Right kidney (tissue), 9 donors: Measurements from ENCODE around the gene RTKN.
"Not testable (repeated sequence)": the region's sequence is repeated elsewhere in the genome, so short reads cannot be mapped to it uniquely, and the experiment has no call there.

ENCODE experiments used
- DNase-seq: peaks from one replicate; pipeline ENCODE4 v3.0.0-alpha.2; 2016
- long read RNA-seq, 8 donors: transcript quantifications; one replicate each; lab custom pipeline, GENCODE V29; 2026

RTKN gene, protein sequence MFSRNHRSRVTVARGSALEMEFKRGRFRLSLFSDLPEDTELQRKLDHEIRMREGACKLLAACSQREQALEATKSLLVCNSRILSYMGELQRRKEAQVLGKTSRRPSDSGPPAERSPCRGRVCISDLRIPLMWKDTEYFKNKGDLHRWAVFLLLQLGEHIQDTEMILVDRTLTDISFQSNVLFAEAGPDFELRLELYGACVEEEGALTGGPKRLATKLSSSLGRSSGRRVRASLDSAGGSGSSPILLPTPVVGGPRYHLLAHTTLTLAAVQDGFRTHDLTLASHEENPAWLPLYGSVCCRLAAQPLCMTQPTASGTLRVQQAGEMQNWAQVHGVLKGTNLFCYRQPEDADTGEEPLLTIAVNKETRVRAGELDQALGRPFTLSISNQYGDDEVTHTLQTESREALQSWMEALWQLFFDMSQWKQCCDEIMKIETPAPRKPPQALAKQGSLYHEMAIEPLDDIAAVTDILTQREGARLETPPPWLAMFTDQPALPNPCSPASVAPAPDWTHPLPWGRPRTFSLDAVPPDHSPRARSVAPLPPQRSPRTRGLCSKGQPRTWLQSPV
- long read RNA-seq, donor 1, transcript RTKN-202 (12 exons, 2,142 nt) = major isoform, 13 of 33 reads
- long read RNA-seq, donor 1, transcript RTKN-203 (13 exons, 2,646 nt) = minor isoform, 5 of 33 reads
- long read RNA-seq, donor 1, partial matches to known transcripts = 6 of 33 reads
- long read RNA-seq, donor 1, other reads (novel, unspliced or antisense) = 0 of 33 reads
- long read RNA-seq, donor 2, partial matches to known transcripts = 22 of 31 reads
- long read RNA-seq, donor 2, other reads (novel, unspliced or antisense) = 0 of 31 reads
- long read RNA-seq, donor 3, partial matches to known transcripts = 0 of 3 reads
- long read RNA-seq, donor 3, other reads (novel, unspliced or antisense) = 0 of 3 reads
- long read RNA-seq, donor 4, transcript RTKN-202 (12 exons, 2,142 nt) = major isoform, 10 of 16 reads
- long read RNA-seq, donor 4, partial matches to known transcripts = 0 of 16 reads
- long read RNA-seq, donor 4, other reads (novel, unspliced or antisense) = 0 of 16 reads
- long read RNA-seq, donor 5, transcript RTKN-202 (12 exons, 2,142 nt) = major isoform, 11 of 41 reads
- long read RNA-seq, donor 5, partial matches to known transcripts = 25 of 41 reads
- long read RNA-seq, donor 5, other reads (novel, unspliced or antisense) = 0 of 41 reads
- long read RNA-seq, donor 6, transcript RTKN-202 (12 exons, 2,142 nt) = major isoform, 7 of 15 reads
- long read RNA-seq, donor 6, transcript RTKN-210 (3 exons, 853 nt) = minor isoform, 5 of 15 reads
- long read RNA-seq, donor 6, partial matches to known transcripts = 0 of 15 reads
- long read RNA-seq, donor 6, other reads (novel, unspliced or antisense) = 0 of 15 reads
- long read RNA-seq, donor 7, transcript RTKN-210 (3 exons, 853 nt) = minor isoform, 5 of 64 reads
- long read RNA-seq, donor 7, transcript RTKN-202 (12 exons, 2,142 nt) = major isoform, 6 of 64 reads
- long read RNA-seq, donor 7, partial matches to known transcripts = 48 of 64 reads
- long read RNA-seq, donor 7, other reads (novel, unspliced or antisense) = 0 of 64 reads
- long read RNA-seq, donor 8, partial matches to known transcripts = 0 of 11 reads
- long read RNA-seq, donor 8, other reads (novel, unspliced or antisense) = 0 of 11 reads

DNA sequence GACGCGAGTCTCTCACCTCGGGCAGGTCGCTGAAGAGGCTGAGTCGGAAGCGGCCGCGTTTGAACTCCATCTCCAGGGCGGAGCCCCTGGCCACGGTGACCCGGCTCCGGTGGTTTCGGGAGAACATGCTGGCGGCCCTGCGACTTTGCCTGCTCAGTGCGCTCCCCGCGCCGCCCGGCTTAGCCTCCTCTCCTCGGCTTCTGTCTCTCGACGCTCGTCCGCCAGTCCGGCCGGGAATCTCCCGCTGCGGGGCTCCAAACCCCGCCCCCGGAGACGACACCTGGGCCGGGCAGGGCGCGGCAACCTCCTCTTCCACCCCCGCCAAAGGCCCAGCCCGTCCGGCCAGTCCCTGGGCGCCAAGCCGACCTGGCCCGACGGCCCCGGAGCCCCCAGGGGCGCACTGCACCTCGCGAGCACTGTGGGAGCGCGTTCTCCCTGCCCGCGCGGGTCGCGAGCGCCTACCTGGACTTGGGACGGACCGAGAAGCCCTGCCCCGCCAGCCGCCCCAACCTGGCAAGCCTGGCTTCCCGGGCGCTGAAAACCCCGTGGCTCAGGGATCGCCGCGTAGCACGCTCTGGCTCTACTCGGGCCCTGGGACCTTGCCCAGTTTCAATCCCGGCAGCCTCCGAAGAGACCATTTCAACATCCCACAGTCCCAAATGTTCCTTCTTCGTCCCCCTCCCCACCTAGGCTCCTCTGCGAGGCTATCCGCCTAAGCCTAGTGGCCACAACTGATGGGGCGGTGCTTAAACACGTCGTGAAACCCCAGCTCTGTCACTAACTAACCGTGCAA, at the start of gene RTKN:
Gene RTKN (minus strand): TSS at position 248 of the 793 bp plus-strand sequence. CDS start 121 bp downstream, at position 127.
- DNase-seq = peak; percentile 85

DNA sequence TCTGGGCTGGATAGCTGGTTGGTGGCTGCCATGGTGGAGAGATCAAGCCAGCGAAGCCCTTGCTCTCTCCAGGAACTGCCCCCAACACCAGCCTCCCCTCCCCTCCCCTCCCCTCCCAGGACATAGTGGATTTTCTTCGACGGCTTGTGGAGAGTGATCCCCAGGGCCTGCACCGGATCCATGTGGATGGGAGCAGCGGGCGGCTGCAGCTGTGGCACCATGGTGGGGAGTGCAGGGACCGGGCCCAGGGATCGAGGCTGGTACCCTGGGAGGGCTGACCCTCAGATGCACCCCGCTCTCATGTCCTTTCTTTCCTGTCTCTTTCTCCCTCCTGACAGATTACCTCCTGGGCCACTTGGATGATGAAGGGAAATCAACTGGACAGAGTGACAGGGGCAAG, 48.2 kb upstream of the RTKN start:
- no peak for DNase-seq

DNA sequence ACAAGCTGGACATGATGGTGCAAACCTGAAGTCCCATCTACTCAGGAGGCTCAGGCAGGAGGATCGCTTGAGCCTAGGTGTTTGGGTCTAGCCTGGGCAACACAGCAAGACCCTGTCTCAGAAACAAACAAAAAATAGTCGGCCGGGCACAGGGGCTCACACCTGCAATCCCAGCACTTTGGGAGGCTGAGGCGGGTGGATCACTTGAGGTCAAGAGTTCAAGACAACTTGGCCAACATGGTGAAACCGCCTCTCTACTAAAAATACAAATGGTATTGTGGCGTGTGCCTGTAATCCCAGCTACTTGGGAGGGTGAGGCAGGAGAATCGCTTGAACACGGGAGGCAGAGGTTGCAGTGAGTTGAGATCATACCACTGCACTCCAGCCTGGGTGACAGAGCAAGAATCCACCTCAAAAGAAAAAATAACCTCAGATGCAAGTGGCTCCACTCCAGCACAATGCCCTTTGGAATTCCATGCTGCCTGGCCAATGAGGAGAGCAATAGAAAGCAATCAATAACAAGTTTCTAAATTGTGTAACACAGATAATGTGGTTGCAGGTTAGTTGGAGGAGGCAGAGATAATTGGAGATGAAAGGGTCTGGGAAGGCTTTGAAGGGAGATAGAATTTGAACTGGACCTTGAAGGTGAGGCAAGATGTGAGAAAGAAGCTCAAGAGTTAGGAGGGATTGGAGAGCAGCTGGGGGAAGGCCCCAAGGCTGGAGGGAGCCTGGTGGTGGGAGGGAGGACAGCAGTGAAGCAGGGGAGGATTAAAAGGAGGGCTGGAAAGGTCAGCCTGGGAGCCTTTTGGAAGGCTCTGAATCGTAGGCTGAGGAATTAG, 47.1 kb upstream of the RTKN start:
- DNase-seq = no peak

DNA sequence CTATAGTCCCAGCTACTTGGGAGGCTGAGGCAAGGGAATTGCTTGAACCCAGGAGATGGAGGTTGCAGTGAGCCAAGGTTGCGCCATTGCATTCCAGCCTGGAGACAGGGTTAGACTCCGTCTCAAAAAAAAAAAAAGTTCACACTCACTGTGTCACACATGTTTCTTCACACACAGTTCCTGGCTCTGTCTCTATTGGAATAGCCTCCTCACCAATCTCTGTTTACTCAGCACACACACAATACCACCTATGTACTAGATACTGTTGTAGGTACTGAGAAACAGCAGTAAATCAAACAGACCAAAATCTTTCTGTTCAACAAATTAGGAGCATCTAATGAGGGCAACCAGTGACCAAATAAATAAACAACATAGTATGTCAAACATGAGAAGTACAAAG, 44.4 kb upstream of the RTKN start:
- no peak for DNase-seq

DNA sequence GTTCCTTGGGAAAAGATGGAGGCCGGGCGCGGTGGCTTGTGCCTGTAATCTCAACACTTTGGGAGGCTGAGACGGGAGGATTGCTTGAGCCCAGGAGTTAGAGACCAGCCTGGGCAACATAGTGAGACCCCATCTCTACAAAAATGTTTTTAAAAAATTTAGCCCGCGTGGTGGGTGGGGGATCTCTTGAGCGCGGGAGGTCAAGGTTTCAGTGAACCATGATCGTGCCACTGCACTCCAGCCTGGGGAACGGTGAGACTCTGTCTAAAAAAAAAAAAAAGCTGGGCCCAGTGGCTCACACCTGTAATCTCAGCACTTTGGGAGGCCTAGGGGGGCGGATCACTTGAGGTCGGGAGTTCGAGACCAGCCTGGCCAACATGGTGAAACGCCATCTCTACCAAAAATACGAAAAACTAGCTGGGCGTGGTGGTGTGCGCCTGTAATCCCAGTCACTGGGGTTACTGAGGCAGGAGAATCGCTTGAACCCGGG, 42.0 kb upstream of the RTKN start:
- DNase-seq = not testable (repeated sequence)

DNA sequence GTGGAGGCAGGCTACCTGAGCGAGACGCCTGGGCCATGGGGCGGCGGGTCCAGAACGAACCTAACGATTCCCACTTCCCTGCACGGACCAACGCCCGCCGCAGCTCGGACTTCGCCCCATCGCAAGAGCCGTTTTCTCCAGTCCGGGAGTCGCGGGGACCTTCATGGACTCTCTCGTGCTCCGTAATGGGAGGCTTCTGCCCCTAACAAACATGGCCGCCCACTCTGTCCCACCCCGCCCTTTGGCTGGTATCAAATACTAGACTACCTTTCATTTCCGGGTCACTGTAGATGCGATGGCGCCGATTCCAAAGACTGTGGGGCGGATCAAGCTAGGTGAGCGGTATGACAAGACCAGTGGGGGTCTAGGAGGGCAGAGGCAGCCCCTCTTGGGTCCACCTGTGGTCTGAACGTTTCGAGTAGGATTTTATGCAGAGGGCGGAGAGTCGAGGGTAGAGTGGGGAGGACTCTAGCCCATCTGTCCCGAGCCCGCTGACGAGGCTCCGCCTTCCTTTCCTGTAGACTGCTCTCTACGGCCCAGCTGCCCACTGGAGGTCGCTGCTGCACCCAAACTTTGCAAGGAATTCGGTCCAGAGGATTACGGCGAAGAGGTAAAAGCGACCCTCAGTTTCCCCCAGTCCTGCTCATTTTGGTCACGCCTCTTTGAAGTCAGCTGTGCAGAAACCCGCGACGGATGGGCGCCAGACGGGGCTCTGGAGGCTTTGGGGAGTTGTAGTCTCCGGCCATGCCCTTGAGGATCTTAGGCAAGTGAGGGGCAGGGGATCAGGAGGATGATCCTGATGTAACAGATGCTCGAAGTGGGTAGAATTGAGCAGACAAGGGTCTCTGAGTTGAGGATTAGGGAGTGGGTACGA, 41.3 kb upstream of the RTKN start, which contains the start of the genes CCDC142 and TTC31:
Gene CCDC142 (minus strand): TSS at position 198 of the 874 bp plus-strand sequence. CDS start 161 bp downstream, at position 37.
Gene TTC31 (plus strand): TSS at position 281 of the 874 bp plus-strand sequence. CDS start 15 bp downstream, at position 296.
- DNase-seq = peak; percentile 99

DNA sequence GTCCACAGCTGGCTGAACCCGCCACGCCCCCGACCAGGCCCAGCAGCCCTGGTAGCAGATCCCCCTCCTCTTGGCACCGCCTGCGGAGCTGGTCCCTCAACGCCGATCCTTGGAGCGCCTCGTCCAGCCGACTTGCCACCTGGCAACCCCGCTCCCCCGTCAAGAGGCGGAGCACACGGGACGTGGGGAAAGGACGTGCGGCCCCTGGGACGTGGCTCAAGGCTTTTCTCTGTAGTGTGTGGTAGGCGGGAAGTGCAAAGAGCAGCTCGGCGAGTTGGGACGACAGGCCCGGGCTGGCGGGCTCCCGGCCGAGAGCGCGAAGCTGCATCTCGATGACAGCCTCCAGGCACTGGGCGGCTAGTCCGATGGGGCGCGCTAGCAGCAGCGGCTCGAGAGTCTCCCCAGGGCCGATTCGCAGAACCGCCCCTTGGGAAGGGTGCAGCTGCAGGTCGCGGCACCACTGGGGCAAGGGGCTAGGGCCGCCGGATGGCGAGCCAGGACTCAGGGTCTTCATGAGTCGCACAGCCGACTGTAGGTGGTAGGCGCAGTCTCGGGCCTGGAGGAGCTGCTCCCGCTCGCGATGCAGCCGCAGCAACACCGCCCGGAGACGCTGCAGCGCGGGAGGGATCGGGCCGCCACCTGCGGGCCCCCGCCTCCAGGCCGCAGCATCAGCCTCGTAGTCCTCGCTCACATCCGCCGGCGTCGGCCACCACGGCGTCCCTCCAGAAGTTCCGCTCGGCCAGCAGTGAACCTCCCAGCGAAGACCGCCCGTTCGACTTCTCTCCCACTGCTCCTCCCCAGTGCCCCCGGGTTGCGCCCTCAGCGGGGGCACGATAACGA, 40.4 kb upstream of the RTKN start:
- peak; percentile 94 for DNase-seq

DNA sequence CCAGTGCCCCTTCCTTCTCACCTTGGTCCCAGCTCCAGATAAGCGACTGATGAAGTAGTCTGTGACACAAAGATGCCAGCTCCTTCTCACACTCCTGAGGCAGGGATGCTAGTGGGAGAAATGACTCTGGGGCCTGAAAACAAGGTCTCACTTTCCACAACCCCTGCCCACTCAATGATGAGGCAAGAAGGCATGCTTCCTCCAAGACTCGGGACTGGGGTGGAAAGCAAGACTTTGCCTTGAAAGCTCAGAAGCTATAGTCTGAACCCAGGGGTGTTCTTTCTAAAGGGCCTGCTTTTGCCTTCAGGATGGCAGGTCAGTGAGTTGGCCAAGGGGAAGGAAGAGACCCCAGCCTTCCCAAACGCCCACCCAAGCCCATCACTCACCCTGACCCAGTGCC, 39.7 kb upstream of the RTKN start:
- no peak for DNase-seq

DNA sequence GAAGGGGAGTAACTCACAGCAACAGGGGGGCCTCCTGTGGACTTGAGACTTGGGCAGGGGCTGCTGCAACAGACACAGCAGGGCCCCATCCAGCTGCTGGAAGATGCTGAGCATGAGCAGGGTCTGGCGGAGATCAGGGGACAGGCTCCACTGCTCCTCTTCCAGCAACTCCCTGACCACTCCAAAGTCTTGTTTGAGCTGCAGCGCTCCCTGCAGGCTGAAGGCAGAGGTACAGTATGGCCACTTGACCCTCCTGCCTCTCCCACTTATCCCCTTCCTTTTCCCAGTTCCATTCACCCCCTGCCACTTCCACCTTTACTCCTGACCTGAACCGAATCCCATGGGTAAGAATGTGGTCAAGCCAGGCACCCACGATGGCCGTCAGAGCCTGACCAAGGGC, 33.2 kb upstream of the RTKN start:
- DNase-seq = no peak

DNA sequence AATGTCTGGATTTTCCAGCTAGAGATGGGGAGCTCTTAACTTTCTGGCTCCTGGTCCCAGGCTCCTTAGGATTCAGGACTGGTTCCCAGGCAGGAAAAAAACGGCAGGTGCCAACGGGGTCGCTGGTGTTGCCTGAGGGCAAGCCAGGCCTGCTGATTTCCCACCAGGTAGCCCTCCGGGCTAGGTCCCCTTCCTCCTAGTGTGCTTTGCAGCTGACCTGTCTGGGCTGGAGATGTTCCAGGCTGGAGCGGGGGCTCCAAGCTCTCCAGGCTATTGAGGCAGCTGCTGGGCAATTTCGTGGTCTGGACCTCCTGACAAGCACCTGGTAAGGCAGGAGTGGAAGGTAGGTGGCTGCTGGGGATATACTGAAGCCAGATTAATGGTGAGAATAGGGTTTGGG, 32.7 kb upstream of the RTKN start:
- DNase-seq = no peak

DNA sequence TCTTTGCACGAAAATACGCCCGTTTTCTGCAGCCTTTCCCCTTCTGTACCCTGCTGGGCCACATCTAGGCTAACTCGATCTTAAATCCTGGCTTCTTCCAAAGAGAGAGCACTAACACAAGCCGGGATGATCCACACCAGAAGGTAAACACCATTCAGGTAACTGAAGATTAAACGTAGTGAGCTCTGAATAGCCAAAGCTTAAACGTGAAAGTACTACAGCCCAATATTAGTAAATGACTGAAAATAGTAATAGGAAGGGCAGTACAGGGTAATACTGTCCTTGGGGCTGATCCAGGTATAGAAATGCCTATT, 31.2 kb upstream of the RTKN start:
- DNase-seq = no peak

DNA sequence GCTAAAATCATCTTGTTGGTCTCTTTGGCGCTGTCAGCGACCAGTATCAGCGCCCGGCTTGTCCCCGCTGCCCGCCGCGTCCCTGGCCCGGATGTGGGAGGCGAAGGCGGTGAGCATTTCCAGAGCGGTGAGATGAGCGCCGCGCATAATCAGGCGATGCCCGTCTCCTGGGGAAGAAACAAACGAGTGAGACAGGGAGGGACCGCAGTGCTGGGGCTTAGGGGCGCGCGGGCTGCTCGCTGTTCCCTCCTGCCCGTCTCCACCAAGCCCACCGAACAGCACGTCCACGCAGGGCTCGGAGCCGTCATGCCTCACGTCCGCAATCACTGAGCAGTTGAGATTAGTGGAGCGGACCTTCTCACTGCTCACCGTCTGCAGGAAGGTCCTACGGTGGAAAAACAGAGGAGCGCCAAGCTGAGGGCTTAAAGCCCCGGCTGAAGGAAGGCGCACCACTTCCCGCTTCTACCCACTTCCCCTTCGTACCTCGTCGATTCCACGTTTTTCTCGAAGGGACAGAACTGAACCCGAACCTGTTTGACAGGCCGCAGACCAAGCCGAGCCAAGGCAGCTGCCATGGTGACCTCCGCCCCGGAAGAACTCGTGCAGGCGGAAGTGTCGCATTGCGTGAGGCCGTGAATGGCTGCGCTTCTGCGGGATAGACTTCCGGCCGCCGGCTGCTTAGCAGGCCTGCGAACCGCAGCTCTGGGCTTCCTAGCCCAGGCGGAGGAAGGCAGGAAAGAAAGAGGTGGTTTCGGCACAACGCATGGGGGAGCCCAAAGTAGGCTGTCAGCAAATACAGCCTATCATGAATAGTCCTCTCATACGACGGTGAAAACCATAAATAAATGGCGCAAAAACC, 30.6 kb upstream of the RTKN start, which contains the start of gene MRPL53:
Gene MRPL53 (minus strand): TSS at position 595 of the 859 bp plus-strand sequence. CDS start 20 bp downstream, at position 575.
- peak; percentile 95 for DNase-seq

DNA sequence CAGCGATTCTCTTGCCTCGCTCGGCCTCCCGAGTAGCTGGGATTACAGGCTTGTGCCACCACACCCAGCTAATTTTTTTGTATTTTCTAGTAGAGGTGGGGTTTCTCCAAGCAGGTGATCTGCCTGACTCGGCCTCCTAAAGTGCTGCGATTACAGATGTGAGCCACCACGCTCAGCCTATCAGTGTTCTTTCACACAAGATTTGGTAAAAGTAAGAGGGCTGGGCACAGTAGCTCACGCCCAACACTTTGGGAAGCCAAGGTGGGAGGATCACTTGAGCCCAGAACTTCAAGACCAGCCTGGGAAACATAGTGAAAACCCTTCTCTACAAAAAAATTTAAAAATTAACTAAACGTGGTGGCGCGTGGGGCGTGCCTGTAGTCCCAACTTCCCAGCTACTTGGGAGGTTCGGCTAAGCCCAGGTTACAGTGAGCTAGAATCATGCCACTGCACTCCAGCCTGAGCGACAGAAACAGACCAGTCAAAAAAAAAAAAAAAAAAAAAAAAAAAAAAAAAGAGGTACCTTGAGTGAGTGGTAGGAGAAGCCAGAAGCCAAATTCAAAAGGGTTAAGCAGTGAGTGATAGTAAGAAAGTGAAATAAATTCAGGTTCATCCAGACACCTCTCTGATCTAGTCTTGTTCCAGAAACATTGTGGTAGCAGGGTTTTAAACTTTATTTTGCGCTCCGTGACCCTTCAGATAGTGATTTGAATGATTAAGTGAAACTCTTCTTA, 29.8 kb upstream of the RTKN start:
- DNase-seq = no peak

DNA sequence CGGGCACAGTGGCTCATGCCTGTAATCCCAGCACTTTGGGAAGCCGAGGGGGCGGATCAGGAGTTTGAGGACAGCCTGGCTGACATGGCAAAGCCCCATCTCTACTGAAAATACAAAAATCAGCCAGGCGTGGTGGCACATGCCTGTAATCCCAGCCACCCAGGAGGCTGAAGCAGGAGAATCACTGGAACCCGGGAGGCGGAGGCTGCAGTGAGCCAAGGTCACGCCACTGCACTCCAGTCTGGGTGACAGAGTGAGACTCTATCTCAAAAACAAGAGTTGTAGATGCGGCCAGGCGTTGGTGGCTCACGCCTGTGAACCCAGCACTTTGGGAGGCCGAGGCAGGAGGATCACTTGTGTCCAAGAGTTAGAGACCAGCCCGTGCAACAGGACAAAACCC, 29.0 kb upstream of the RTKN start:
- not testable (repeated sequence) for DNase-seq

DNA sequence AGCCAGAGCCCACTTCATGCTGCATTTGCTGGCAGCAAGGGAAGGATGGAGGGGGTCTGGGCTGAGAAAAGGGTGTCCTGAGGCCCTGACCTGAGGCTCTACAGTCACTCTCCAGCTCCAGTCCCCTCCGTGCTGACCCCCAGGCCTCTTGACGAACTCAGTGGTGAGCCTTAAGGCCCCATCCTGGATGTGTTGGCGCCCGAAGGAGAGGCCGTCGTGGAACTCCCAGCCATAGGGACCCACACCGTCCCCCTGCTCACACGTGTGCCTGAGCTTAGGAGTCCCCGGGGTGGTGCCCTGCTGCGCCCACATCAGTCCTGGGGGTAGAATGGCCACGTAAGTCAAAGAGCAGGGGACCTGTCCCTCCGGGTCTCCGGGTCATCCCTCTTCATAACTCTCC, 22.7 kb upstream of the RTKN start:
- DNase-seq = no peak

DNA sequence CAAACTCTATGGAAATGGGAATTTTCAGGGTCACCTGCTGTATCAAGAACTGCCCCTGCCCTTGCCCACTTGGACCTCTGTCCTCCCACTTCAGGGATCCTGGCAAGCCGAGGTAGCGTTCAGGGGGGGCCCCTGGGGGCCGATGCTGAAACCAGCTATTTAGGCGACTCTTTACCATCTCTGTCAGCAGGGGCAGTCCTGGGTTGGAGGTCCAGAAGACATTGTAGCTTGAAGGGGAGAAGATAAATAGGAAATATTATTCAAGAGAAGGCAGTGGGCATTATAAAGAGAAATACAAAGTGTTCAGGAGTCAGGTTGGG, 21.0 kb upstream of the RTKN start:
- no peak for DNase-seq
